Right atrium auricular region (tissue), 2 donors: ENCODE results near the gene HECTD1. TPM values are rescaled to one million over a fixed set of nuclear protein-coding genes. Genes with fewer than 3 reads are reported as not detected.

Experiments used
- DNase-seq: peaks from one replicate; pipeline ENCODE4 v3.0.0-alpha.2; 2019; ENCODE audit warnings: low spot score
- H3K27ac ChIP-seq, 2 donors: fragments of 200-600 bp; sonication (generic); 1 replicate in 1 of 2; 2 replicates in 1 of 2; pipeline ENCODE4 v1.5.1; 2016 to 2019
- H3K27me3 ChIP-seq, 2 donors: fragments of 200-600 bp; sonication (generic); one replicate each; pipeline versions ENCODE4 v1.5.1 to v1.6.0; 2017 to 2019
- H3K36me3 ChIP-seq: fragments of 200-600 bp; sonication (generic); one replicate; pipeline ENCODE4 v1.5.1; 2016
- H3K4me1 ChIP-seq, 2 donors: fragments of 200-600 bp; sonication (generic); one replicate each; pipeline versions ENCODE4 v1.5.1 to v1.6.0; 2017 to 2019
- H3K4me3 ChIP-seq, 2 donors: fragments of 200-600 bp; sonication (generic); 1 replicate in 1 of 2; 2 replicates in 1 of 2; pipeline ENCODE4 v1.5.1; 2017 to 2019; ENCODE audit warnings: mild to moderate bottlenecking in 1 of 2, moderate library complexity in 1 of 2
- H3K9me3 ChIP-seq, 2 donors: fragments of 200-600 bp; sonication (generic); one replicate each; pipeline ENCODE4 v1.5.1; 2019
- CTCF ChIP-seq, 2 donors: fragments of 200-600 bp; sonication (generic); IDR thresholded peaks; one replicate each; pipeline ENCODE4 v1.5.1; 2019; ENCODE audit warnings: antibody characterized with exemption in 2 of 2
- total RNA-seq, 2 donors: library from RNA; depleted of rRNA; stranded (reverse); fragments of >200 nt; gene quantifications; one replicate each; pipeline ENCODE4 v1.1.0, GENCODE V29; 2016

The HECTD1 gene
- total RNA-seq, 2 donors from 2014 or later = 130 to 145 TPM

GRCh38 chr14:31133133-31133532 lies 74.5 kb downstream of the HECTD1 start:
- no peaks in the 10 kb centered on the region for H3K9me3 ChIP-seq
- no peaks in the 10 kb centered on the region for H3K27me3 ChIP-seq
- H3K4me3 ChIP-seq = no peak overlapping the region
- DNase-seq = no peak
- H3K4me1 ChIP-seq = no peaks in the 10 kb centered on the region
- H3K27ac ChIP-seq = no peak overlapping the region
- no peak for TF ChIP-seq CTCF (IDR thresholded peaks at IDR 0.05)
- peaks cover 86% of the 10 kb centered on the region for H3K36me3 ChIP-seq

GRCh38 chr14:31128601-31129526 lies 78.7 kb downstream of the HECTD1 start:
- no peak for DNase-seq
- H3K27ac ChIP-seq = no peak overlapping the region
- no peaks in the 10 kb centered on the region for H3K27me3 ChIP-seq
- peaks cover 67% of the 10 kb centered on the region for H3K36me3 ChIP-seq
- H3K4me1 ChIP-seq = no peaks in the 10 kb centered on the region
- no peaks in the 10 kb centered on the region for H3K9me3 ChIP-seq
- TF ChIP-seq CTCF (IDR thresholded peaks at IDR 0.05) = no peak
- no peak overlapping the region for H3K4me3 ChIP-seq

GRCh38 chr14:31127690-31128089 lies 79.9 kb downstream of the HECTD1 start:
- Histone ChIP-seq H3K27ac (no peak overlapping the region), H3K9me3 (no peaks in the 10 kb centered on the region), H3K36me3 (peaks cover 64% of the 10 kb centered on the region), H3K27me3 (no peaks in the 10 kb centered on the region), H3K4me1 (no peaks in the 10 kb centered on the region), H3K4me3 (no peak overlapping the region)
- no peak for DNase-seq
- no peak for TF ChIP-seq CTCF (IDR thresholded peaks at IDR 0.05)

GRCh38 chr14:31126680-31127079 lies 80.9 kb downstream of the HECTD1 start:
- H3K27me3 ChIP-seq = no peaks in the 10 kb centered on the region
- H3K9me3 ChIP-seq = no peaks in the 10 kb centered on the region
- no peaks in the 10 kb centered on the region for H3K4me1 ChIP-seq
- no peak overlapping the region for H3K27ac ChIP-seq
- H3K36me3 ChIP-seq = peaks cover 64% of the 10 kb centered on the region
- H3K4me3 ChIP-seq = no peak overlapping the region
- no peak for TF ChIP-seq CTCF (IDR thresholded peaks at IDR 0.05)
- DNase-seq = no peak

GRCh38 chr14:31125231-31125630 lies 82.4 kb downstream of the HECTD1 start:
- no peaks in the 10 kb centered on the region for H3K4me1 ChIP-seq
- H3K9me3 ChIP-seq = no peaks in the 10 kb centered on the region
- no peaks in the 10 kb centered on the region for H3K27me3 ChIP-seq
- no peak for TF ChIP-seq CTCF (IDR thresholded peaks at IDR 0.05)
- DNase-seq = no peak
- no peak overlapping the region for H3K4me3 ChIP-seq
- H3K27ac ChIP-seq = no peak overlapping the region
- H3K36me3 ChIP-seq = peaks cover 69% of the 10 kb centered on the region
